Endodermal cell (in vitro differentiated cells): Measurements from ENCODE around the gene LSM14A. TPM values are rescaled to one million over a fixed set of nuclear protein-coding genes. Genes with fewer than 3 reads are reported as not detected.

Experiments
- DNase-seq: peaks from one replicate; pipeline ENCODE4 v3.0.0-alpha.2; 2017
- H3K27ac ChIP-seq: 2 replicates; pipeline ENCODE4 v1.5.1; 2013; ENCODE audit warnings: mild to moderate bottlenecking, low read depth, low read length, moderate library complexity
- H3K27me3 ChIP-seq: 2 replicates; pipeline ENCODE4 v1.6.1; 2013; ENCODE audit warnings: mild to moderate bottlenecking, low read length, moderate library complexity; ENCODE audit not compliant: insufficient read depth, control insufficient read depth, poor library complexity, severe bottlenecking
- H3K36me3 ChIP-seq: 2 replicates; pipeline ENCODE4 v1.7.0; 2013; ENCODE audit warnings: mild to moderate bottlenecking, low read length, moderate library complexity; ENCODE audit not compliant: control insufficient read depth, insufficient read depth
- H3K4me1 ChIP-seq: one replicate; pipeline ENCODE4 v1.7.0; 2013; ENCODE audit warnings: low read length; ENCODE audit not compliant: control insufficient read depth, insufficient read depth
- H3K4me3 ChIP-seq: 2 replicates; pipeline ENCODE4 v1.5.1; 2013; ENCODE audit warnings: mild to moderate bottlenecking, low read length, moderate library complexity
- H3K9ac ChIP-seq: 2 replicates; pipeline ENCODE4 v1.6.1; 2013; ENCODE audit warnings: mild to moderate bottlenecking, low read length, moderate library complexity; ENCODE audit not compliant: poor library complexity, severe bottlenecking; ENCODE audit errors: extremely low read depth
- H3K9me3 ChIP-seq: 2 replicates; pipeline ENCODE4 v1.6.1; 2013; ENCODE audit warnings: mild to moderate bottlenecking, low read length, moderate library complexity; ENCODE audit not compliant: control insufficient read depth
- H3K27ac Mint-ChIP-seq: 2 replicates; pipeline ENCODE4 v1.8.0; 2020; ENCODE audit warnings: mixed read lengths
- H3K27me3 Mint-ChIP-seq: 2 replicates; pipeline ENCODE4 v1.8.0; 2021; ENCODE audit warnings: mild to moderate bottlenecking, mixed read lengths; ENCODE audit not compliant: insufficient read depth
- H3K36me3 Mint-ChIP-seq: 2 replicates; pipeline ENCODE4 v1.8.0; 2020; ENCODE audit warnings: low read depth, mixed read lengths
- H3K4me1 Mint-ChIP-seq: 2 replicates; pipeline ENCODE4 v1.8.0; 2020; ENCODE audit warnings: mixed read lengths
- H3K4me3 Mint-ChIP-seq: 2 replicates; pipeline ENCODE4 v1.8.0; 2020; ENCODE audit warnings: mild to moderate bottlenecking, moderate library complexity, mixed read lengths
- H3K9me3 Mint-ChIP-seq: 2 replicates; pipeline ENCODE4 v1.8.0; 2020; ENCODE audit warnings: mild to moderate bottlenecking, mixed read lengths
- CTCF ChIP-seq: fragments of 200-600 bp; sonication (generic); conservative IDR thresholded peaks from 2 replicates; pipeline ENCODE4 v1.5.0; 2021; ENCODE audit warnings: antibody characterized with exemption, mild to moderate bottlenecking
- WGBS, 2 experiments: methylation state at CpG; one replicate each; pipeline versions ENCODE4 v1.1.5 to v1.1.7; 2013; ENCODE audit warnings: missing lambda C conversion rate in 2 of 2, mixed read lengths in 1 of 2; ENCODE audit not compliant: insufficient coverage in 1 of 2, insufficient read length in 1 of 2; 5-methylcytosine and 5-hydroxymethylcytosine counted together
- total RNA-seq, 2 donors: library from RNA; stranded (reverse); fragmentation: NEBNext Ultra II Directional in 1 of 2; extraction: Animal tissue kit (Norgen Biotek cat#: 25700) in 1 of 2; gene quantifications; 2 replicates in 1 of 2; 3 replicates in 1 of 2; pipeline ENCODE4 v1.2.1, GENCODE V29; 2021

Gene LSM14A
- total RNA-seq, 2 donors from 2014 or later: 188 to 192 TPM

GRCh38 chr19:34217952-34218817 is 45.9 kb downstream of the LSM14A start:
- Mint-ChIP-seq H3K4me1 (peaks cover 16% of the 10 kb centered on the region), H3K27me3 (no peaks in the 10 kb centered on the region), H3K9me3 (no peaks in the 10 kb centered on the region), H3K36me3 (peaks cover 75% of the 10 kb centered on the region), H3K27ac (peak overlapping the region; percentile 16), H3K4me3 (no peak overlapping the region)
- Histone ChIP-seq H3K9ac (no peak overlapping the region), H3K9me3 (no peaks in the 10 kb centered on the region), H3K4me3 (no peak overlapping the region), H3K36me3 (peaks cover 79% of the 10 kb centered on the region), H3K4me1 (no peaks in the 10 kb centered on the region), H3K27me3 (no peaks in the 10 kb centered on the region), H3K27ac (no peak overlapping the region)
- 94 to 96% methylated on average over 12 to 17 of the region's 18 CpGs for WGBS, 2 experiments
- no peak for DNase-seq
- no peak for TF ChIP-seq CTCF

- Histone ChIP-seq H3K4me1 (no peaks in the 10 kb centered on the region), H3K27ac (no peak overlapping the region), H3K9me3 (no peaks in the 10 kb centered on the region), H3K9ac (no peak overlapping the region), H3K36me3 (peaks cover 79% of the 10 kb centered on the region), H3K4me3 (no peak overlapping the region), H3K27me3 (no peaks in the 10 kb centered on the region)
- peaks cover 75% of the 10 kb centered on the region for H3K36me3 Mint-ChIP-seq
- H3K27ac Mint-ChIP-seq: no peak overlapping the region
- TF ChIP-seq CTCF: no peak
- H3K4me1 Mint-ChIP-seq: peaks cover 16% of the 10 kb centered on the region
- DNase-seq: no peak
- no peak overlapping the region for H3K4me3 Mint-ChIP-seq
- no peaks in the 10 kb centered on the region for H3K27me3 Mint-ChIP-seq
- H3K9me3 Mint-ChIP-seq: no peaks in the 10 kb centered on the region
- 89% methylated on average over 2 of the region's 2 CpGs; no CpG with 5 or more reads in 1 of the 2 experiments for WGBS, 2 experiments
Measured at GRCh38 chr19:34218818-34219164, 46.5 kb downstream of the LSM14A start.

GRCh38 chr19:34220472-34221063 is 48.3 kb downstream of the LSM14A start:
- no peak overlapping the region for H3K27ac Mint-ChIP-seq
- no peaks in the 10 kb centered on the region for H3K9me3 ChIP-seq
- H3K4me1 ChIP-seq: no peaks in the 10 kb centered on the region
- peaks cover 79% of the 10 kb centered on the region for H3K36me3 Mint-ChIP-seq
- no peak overlapping the region for H3K27ac ChIP-seq
- peak; percentile 84 for TF ChIP-seq CTCF
- no peak overlapping the region for H3K9ac ChIP-seq
- peak; percentile 83 for DNase-seq
- H3K27me3 ChIP-seq: no peaks in the 10 kb centered on the region
- H3K4me1 Mint-ChIP-seq: peaks cover 23% of the 10 kb centered on the region
- H3K27me3 Mint-ChIP-seq: no peaks in the 10 kb centered on the region
- no peaks in the 10 kb centered on the region for H3K9me3 Mint-ChIP-seq
- 87 to 94% methylated on average over 3 to 4 of the region's 4 CpGs for WGBS, 2 experiments
- peaks cover 82% of the 10 kb centered on the region for H3K36me3 ChIP-seq
- no peak overlapping the region for H3K4me3 Mint-ChIP-seq
- no peak overlapping the region for H3K4me3 ChIP-seq
